Measurements from ENCODE around the gene PIK3IP1. TPM values are rescaled to one million over a fixed set of nuclear protein-coding genes. Genes with fewer than 3 reads are reported as not detected.

PIK3IP1 gene
- total RNA-seq, 3 donors from 2014 or later, result 17.1 to 24.7 (median 22.8) TPM

- no peak for TF ChIP-seq CTCF (IDR thresholded peaks at IDR 0.05)
- no peaks in the 10 kb centered on the region for H3K4me1 ChIP-seq (ENCODE audit: low read depth)
- no peaks in the 10 kb centered on the region for H3K9me3 ChIP-seq
- H3K36me3 ChIP-seq (ENCODE audit: low read depth), result peaks cover 12% of the 10 kb centered on the region
- H3K4me3 ChIP-seq, result no peak overlapping the region
- intact Hi-C loops (cut with DNase I, micrococcal nuclease), result no loop called here
- no peak for ATAC-seq
- DNase-seq, result no peak
Observed at GRCh38 chr22:31276426-31277167, 15.7 kb downstream of the PIK3IP1 start.

GRCh38 chr22:31275576-31275975 lies 16.7 kb downstream of the PIK3IP1 start:
- ATAC-seq (no peak), DNase-seq (no peak)
- H3K4me1 ChIP-seq (ENCODE audit: low read depth), result no peaks in the 10 kb centered on the region
- H3K4me3 ChIP-seq, result no peak overlapping the region
- no peaks in the 10 kb centered on the region for H3K9me3 ChIP-seq
- no peak for TF ChIP-seq CTCF (IDR thresholded peaks at IDR 0.05)
- intact Hi-C loops (cut with DNase I, micrococcal nuclease), result no loop called here
- peaks cover 12% of the 10 kb centered on the region for H3K36me3 ChIP-seq (ENCODE audit: low read depth)

GRCh38 chr22:31275018-31275417 lies 17.3 kb downstream of the PIK3IP1 start:
- Histone ChIP-seq H3K36me3 (ENCODE audit: low read depth) (peaks cover 12% of the 10 kb centered on the region), H3K9me3 (no peaks in the 10 kb centered on the region), H3K4me1 (ENCODE audit: low read depth) (no peaks in the 10 kb centered on the region), H3K4me3 (no peak overlapping the region)
- ATAC-seq (peak; percentile 54), DNase-seq (peak in 1 of 3 donors; percentile 35)
- intact Hi-C loops (cut with DNase I, micrococcal nuclease), result no loop called here
- TF ChIP-seq CTCF (IDR thresholded peaks at IDR 0.05), result no peak

- Histone ChIP-seq H3K4me3 (no peak overlapping the region), H3K4me1 (ENCODE audit: low read depth) (no peaks in the 10 kb centered on the region), H3K36me3 (ENCODE audit: low read depth) (peaks cover 12% of the 10 kb centered on the region), H3K9me3 (no peaks in the 10 kb centered on the region)
- TF ChIP-seq CTCF (IDR thresholded peaks at IDR 0.05), result no peak
- DNase-seq (peak in 1 of 3 donors; percentile 4), ATAC-seq (no peak)
- intact Hi-C loops (cut with DNase I, micrococcal nuclease), result no loop called here
Observed at GRCh38 chr22:31274017-31274416, 18.3 kb downstream of the PIK3IP1 start.

GRCh38 chr22:31272522-31273446 lies 19.5 kb downstream of the PIK3IP1 start:
- DNase-seq (peak in 2 of 3 donors; percentile 20 to 75), ATAC-seq (peak; percentile 75)
- H3K36me3 ChIP-seq (ENCODE audit: low read depth), result peaks cover 12% of the 10 kb centered on the region
- no peaks in the 10 kb centered on the region for H3K4me1 ChIP-seq (ENCODE audit: low read depth)
- no peak overlapping the region for H3K4me3 ChIP-seq
- intact Hi-C loops (cut with DNase I, micrococcal nuclease), result no loop called here
- peak; percentile 33 for TF ChIP-seq CTCF (IDR thresholded peaks at IDR 0.05)
- no peaks in the 10 kb centered on the region for H3K9me3 ChIP-seq

All from mucosa of descending colon (tissue), 3 donors.